PFSK-1 (cell line): ENCODE data around the gene CALML4.

Source experiments
- POLR2AphosphoS5 ChIP-seq: IDR thresholded peaks from 2 replicates; pipeline ENCODE4 v1.6.1; 2012; ENCODE audit warnings: low read depth, mild to moderate bottlenecking, control low read depth, low read length, moderate library complexity
- TAF1 ChIP-seq: IDR thresholded peaks from 2 replicates; pipeline ENCODE4 v1.6.1; 2012; ENCODE audit warnings: low read length, control low read depth, borderline replicate concordance; ENCODE audit not compliant: insufficient read depth
- TF ChIP-seq, protein P1 (sequence below), 2 experiments: IDR thresholded peaks; 2 replicates each; pipeline versions ENCODE4 v1.6.1 to v1.8.0; 2011 to 2012; ENCODE audit warnings: low read depth in 2 of 2, low read length in 2 of 2, control low read depth in 1 of 2, inconsistent platforms in 1 of 2, mild to moderate bottlenecking in 1 of 2, moderate library complexity in 1 of 2; ENCODE audit not compliant: insufficient read depth in 1 of 2

GRCh38 chr15:68148039-68148438 is 57.1 kb downstream of the CALML4 start:
- TF ChIP-seq POLR2AphosphoS5 (no peak), TAF1 (no peak)
- TF ChIP-seq, protein P1, sequence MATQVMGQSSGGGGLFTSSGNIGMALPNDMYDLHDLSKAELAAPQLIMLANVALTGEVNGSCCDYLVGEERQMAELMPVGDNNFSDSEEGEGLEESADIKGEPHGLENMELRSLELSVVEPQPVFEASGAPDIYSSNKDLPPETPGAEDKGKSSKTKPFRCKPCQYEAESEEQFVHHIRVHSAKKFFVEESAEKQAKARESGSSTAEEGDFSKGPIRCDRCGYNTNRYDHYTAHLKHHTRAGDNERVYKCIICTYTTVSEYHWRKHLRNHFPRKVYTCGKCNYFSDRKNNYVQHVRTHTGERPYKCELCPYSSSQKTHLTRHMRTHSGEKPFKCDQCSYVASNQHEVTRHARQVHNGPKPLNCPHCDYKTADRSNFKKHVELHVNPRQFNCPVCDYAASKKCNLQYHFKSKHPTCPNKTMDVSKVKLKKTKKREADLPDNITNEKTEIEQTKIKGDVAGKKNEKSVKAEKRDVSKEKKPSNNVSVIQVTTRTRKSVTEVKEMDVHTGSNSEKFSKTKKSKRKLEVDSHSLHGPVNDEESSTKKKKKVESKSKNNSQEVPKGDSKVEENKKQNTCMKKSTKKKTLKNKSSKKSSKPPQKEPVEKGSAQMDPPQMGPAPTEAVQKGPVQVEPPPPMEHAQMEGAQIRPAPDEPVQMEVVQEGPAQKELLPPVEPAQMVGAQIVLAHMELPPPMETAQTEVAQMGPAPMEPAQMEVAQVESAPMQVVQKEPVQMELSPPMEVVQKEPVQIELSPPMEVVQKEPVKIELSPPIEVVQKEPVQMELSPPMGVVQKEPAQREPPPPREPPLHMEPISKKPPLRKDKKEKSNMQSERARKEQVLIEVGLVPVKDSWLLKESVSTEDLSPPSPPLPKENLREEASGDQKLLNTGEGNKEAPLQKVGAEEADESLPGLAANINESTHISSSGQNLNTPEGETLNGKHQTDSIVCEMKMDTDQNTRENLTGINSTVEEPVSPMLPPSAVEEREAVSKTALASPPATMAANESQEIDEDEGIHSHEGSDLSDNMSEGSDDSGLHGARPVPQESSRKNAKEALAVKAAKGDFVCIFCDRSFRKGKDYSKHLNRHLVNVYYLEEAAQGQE (IDR thresholded peaks at IDR 0.05; ENCODE audit: insufficient read depth in 1 of 2, low read depth in 2 of 2, low read length in 2 of 2): no peak
